Activated CD4-positive, alpha-beta T cell treated with anti-CD3 and anti-CD28 coated beads, Interleukin-2, amount 10 ng/mL, durations not matched to agents 24 days and 14 days (primary cell): ENCODE data around the gene ESRRB. TPM values are rescaled to one million over a fixed set of nuclear protein-coding genes. Genes with fewer than 3 reads are reported as not detected.

Experiments used
- DNase-seq: peaks from one replicate; pipeline ENCODE4 v3.0.0; 2022
- H3K27ac Mint-ChIP-seq: one replicate; pipeline ENCODE4 v1.8.0; 2022; ENCODE audit warnings: mild to moderate bottlenecking, mixed read lengths
- H3K27me3 Mint-ChIP-seq: one replicate; pipeline ENCODE4 v1.8.0; 2022; ENCODE audit warnings: mixed read lengths
- H3K36me3 Mint-ChIP-seq: one replicate; pipeline ENCODE4 v1.8.0; 2022; ENCODE audit warnings: low read depth, mild to moderate bottlenecking, mixed read lengths
- H3K4me1 Mint-ChIP-seq: one replicate; pipeline ENCODE4 v1.8.0; 2021; ENCODE audit warnings: mixed read lengths
- H3K4me3 Mint-ChIP-seq: one replicate; pipeline ENCODE4 v1.8.0; 2022; ENCODE audit warnings: mild to moderate bottlenecking, moderate library complexity, mixed read lengths
- H3K9me3 Mint-ChIP-seq: one replicate; pipeline ENCODE4 v1.8.0; 2021; ENCODE audit warnings: mixed read lengths
- intact Hi-C: fragments of 100-400 bp; cut with micrococcal nuclease; formaldehyde crosslinking; loops from one replicate; pipeline ENCODE4 v1.15.1; 2023
- total RNA-seq: library from RNA; stranded (reverse); gene quantifications from 2 replicates; pipeline ENCODE4 v1.2.3, GENCODE V29; 2022

ESRRB gene
- total RNA-seq, 1 donor from 2014 or later: 0.09 TPM

GRCh38 chr14:76405627-76406026, 29.7 kb downstream of the ESRRB start:
- Mint-ChIP-seq H3K36me3 (no peaks in the 10 kb centered on the region), H3K9me3 (no peaks in the 10 kb centered on the region), H3K27me3 (peaks cover 14% of the 10 kb centered on the region), H3K4me3 (no peak overlapping the region), H3K4me1 (no peaks in the 10 kb centered on the region), H3K27ac (no peak overlapping the region)
- intact Hi-C loops: no loop called here
- no peak for DNase-seq

- H3K4me1 Mint-ChIP-seq: no peaks in the 10 kb centered on the region
- H3K9me3 Mint-ChIP-seq: no peaks in the 10 kb centered on the region
- DNase-seq: no peak
- intact Hi-C loops: no loop called here
- H3K27me3 Mint-ChIP-seq: peaks cover 20% of the 10 kb centered on the region
- no peak overlapping the region for H3K4me3 Mint-ChIP-seq
- no peak overlapping the region for H3K27ac Mint-ChIP-seq
- H3K36me3 Mint-ChIP-seq: no peaks in the 10 kb centered on the region
Observed at GRCh38 chr14:76407449-76408150, 31.7 kb downstream of the ESRRB start.

- H3K27ac Mint-ChIP-seq: no peak overlapping the region
- no peaks in the 10 kb centered on the region for H3K9me3 Mint-ChIP-seq
Observed at GRCh38 chr14:76408877-76409276, 32.9 kb downstream of the ESRRB start.

GRCh38 chr14:76412501-76412900, 36.6 kb downstream of the ESRRB start:
- intact Hi-C loops: no loop called here
- no peak for DNase-seq
- Mint-ChIP-seq H3K36me3 (no peaks in the 10 kb centered on the region), H3K4me1 (no peaks in the 10 kb centered on the region), H3K4me3 (no peak overlapping the region), H3K9me3 (no peaks in the 10 kb centered on the region), H3K27me3 (peaks cover 29% of the 10 kb centered on the region), H3K27ac (no peak overlapping the region)

More at GRCh38 chr14:76408877-76409276, 32.9 kb downstream of the ESRRB start:
- intact Hi-C loops: no loop called here
- peaks cover 23% of the 10 kb centered on the region for H3K27me3 Mint-ChIP-seq
- H3K4me1 Mint-ChIP-seq: no peaks in the 10 kb centered on the region
- no peak for DNase-seq
- H3K36me3 Mint-ChIP-seq: no peaks in the 10 kb centered on the region
- no peak overlapping the region for H3K4me3 Mint-ChIP-seq

- Mint-ChIP-seq H3K9me3 (no peaks in the 10 kb centered on the region), H3K27me3 (peaks cover 29% of the 10 kb centered on the region), H3K27ac (no peak overlapping the region), H3K4me3 (no peak overlapping the region), H3K4me1 (no peaks in the 10 kb centered on the region), H3K36me3 (no peaks in the 10 kb centered on the region)
- no peak for DNase-seq
- intact Hi-C loops: no loop called here
Observed at GRCh38 chr14:76413106-76413961, 37.4 kb downstream of the ESRRB start.

- peaks cover 29% of the 10 kb centered on the region for H3K27me3 Mint-ChIP-seq
- H3K4me1 Mint-ChIP-seq: no peaks in the 10 kb centered on the region
- no peaks in the 10 kb centered on the region for H3K36me3 Mint-ChIP-seq
- H3K9me3 Mint-ChIP-seq: no peaks in the 10 kb centered on the region
- no peak overlapping the region for H3K27ac Mint-ChIP-seq
- no peak for DNase-seq
- no peak overlapping the region for H3K4me3 Mint-ChIP-seq
- intact Hi-C loops: no loop called here
Observed at GRCh38 chr14:76413962-76414600, 38.1 kb downstream of the ESRRB start.

- intact Hi-C loops: no loop called here
- Mint-ChIP-seq H3K27ac (no peak overlapping the region), H3K27me3 (peaks cover 12% of the 10 kb centered on the region), H3K4me1 (no peaks in the 10 kb centered on the region), H3K9me3 (no peaks in the 10 kb centered on the region), H3K36me3 (no peaks in the 10 kb centered on the region), H3K4me3 (no peak overlapping the region)
- no peak for DNase-seq
Observed at GRCh38 chr14:76419399-76419798, 43.5 kb downstream of the ESRRB start.

GRCh38 chr14:76420827-76421226, 44.9 kb downstream of the ESRRB start:
- no peak for DNase-seq
- H3K27me3 Mint-ChIP-seq: peaks cover 2% of the 10 kb centered on the region
- no peaks in the 10 kb centered on the region for H3K4me1 Mint-ChIP-seq
- no peak overlapping the region for H3K4me3 Mint-ChIP-seq
- no peaks in the 10 kb centered on the region for H3K36me3 Mint-ChIP-seq
- H3K27ac Mint-ChIP-seq: no peak overlapping the region
- no peaks in the 10 kb centered on the region for H3K9me3 Mint-ChIP-seq
- intact Hi-C loops: no loop called here

GRCh38 chr14:76421662-76422061, 45.7 kb downstream of the ESRRB start:
- Mint-ChIP-seq H3K27ac (no peak overlapping the region), H3K36me3 (no peaks in the 10 kb centered on the region), H3K4me3 (no peak overlapping the region), H3K27me3 (peaks cover 2% of the 10 kb centered on the region), H3K9me3 (no peaks in the 10 kb centered on the region), H3K4me1 (no peaks in the 10 kb centered on the region)
- intact Hi-C loops: no loop called here
- no peak for DNase-seq

- no peaks in the 10 kb centered on the region for H3K36me3 Mint-ChIP-seq
- no peak overlapping the region for H3K4me3 Mint-ChIP-seq
- intact Hi-C loops: no loop called here
- H3K27ac Mint-ChIP-seq: no peak overlapping the region
- H3K4me1 Mint-ChIP-seq: no peaks in the 10 kb centered on the region
- no peaks in the 10 kb centered on the region for H3K9me3 Mint-ChIP-seq
- no peak for DNase-seq
- peaks cover 2% of the 10 kb centered on the region for H3K27me3 Mint-ChIP-seq
Observed at GRCh38 chr14:76422662-76423061, 46.7 kb downstream of the ESRRB start.

- no peaks in the 10 kb centered on the region for H3K4me1 Mint-ChIP-seq
- intact Hi-C loops: no loop called here
- no peaks in the 10 kb centered on the region for H3K27me3 Mint-ChIP-seq
- no peak for DNase-seq
- H3K9me3 Mint-ChIP-seq: no peaks in the 10 kb centered on the region
- H3K4me3 Mint-ChIP-seq: no peak overlapping the region
- no peaks in the 10 kb centered on the region for H3K36me3 Mint-ChIP-seq
- H3K27ac Mint-ChIP-seq: no peak overlapping the region
Observed at GRCh38 chr14:76423534-76423933, 47.6 kb downstream of the ESRRB start.

GRCh38 chr14:76424359-76424758, 48.4 kb downstream of the ESRRB start:
- Mint-ChIP-seq H3K36me3 (no peaks in the 10 kb centered on the region), H3K4me3 (no peak overlapping the region), H3K9me3 (no peaks in the 10 kb centered on the region), H3K27me3 (no peaks in the 10 kb centered on the region), H3K27ac (no peak overlapping the region), H3K4me1 (no peaks in the 10 kb centered on the region)
- no peak for DNase-seq
- intact Hi-C loops: no loop called here

- DNase-seq: no peak
- Mint-ChIP-seq H3K4me1 (no peaks in the 10 kb centered on the region), H3K4me3 (no peak overlapping the region), H3K9me3 (no peaks in the 10 kb centered on the region), H3K27ac (no peak overlapping the region), H3K36me3 (no peaks in the 10 kb centered on the region), H3K27me3 (no peaks in the 10 kb centered on the region)
- intact Hi-C loops: no loop called here
Observed at GRCh38 chr14:76426161-76426696, 50.3 kb downstream of the ESRRB start.

GRCh38 chr14:76428611-76429010, 52.7 kb downstream of the ESRRB start:
- no peak overlapping the region for H3K4me3 Mint-ChIP-seq
- intact Hi-C loops: no loop called here
- no peak overlapping the region for H3K27ac Mint-ChIP-seq
- DNase-seq: no peak
- no peaks in the 10 kb centered on the region for H3K4me1 Mint-ChIP-seq
- H3K27me3 Mint-ChIP-seq: no peaks in the 10 kb centered on the region
- H3K9me3 Mint-ChIP-seq: no peaks in the 10 kb centered on the region
- H3K36me3 Mint-ChIP-seq: no peaks in the 10 kb centered on the region
